Right atrium auricular region (tissue), 2 donors: ENCODE results near the gene DHX29. TPM values are rescaled to one million over a fixed set of nuclear protein-coding genes. Genes with fewer than 3 reads are reported as not detected.

ENCODE experiments used
- DNase-seq: peaks from one replicate; pipeline ENCODE4 v3.0.0-alpha.2; 2019; ENCODE audit warnings: low spot score
- H3K27ac ChIP-seq, 2 donors: fragments of 200-600 bp; sonication (generic); 1 replicate in 1 of 2; 2 replicates in 1 of 2; pipeline ENCODE4 v1.5.1; 2016 to 2019
- H3K27me3 ChIP-seq, 2 donors: fragments of 200-600 bp; sonication (generic); one replicate each; pipeline versions ENCODE4 v1.5.1 to v1.6.0; 2017 to 2019
- H3K36me3 ChIP-seq: fragments of 200-600 bp; sonication (generic); one replicate; pipeline ENCODE4 v1.5.1; 2016
- H3K4me1 ChIP-seq, 2 donors: fragments of 200-600 bp; sonication (generic); one replicate each; pipeline versions ENCODE4 v1.5.1 to v1.6.0; 2017 to 2019
- H3K4me3 ChIP-seq, 2 donors: fragments of 200-600 bp; sonication (generic); 1 replicate in 1 of 2; 2 replicates in 1 of 2; pipeline ENCODE4 v1.5.1; 2017 to 2019; ENCODE audit warnings: mild to moderate bottlenecking in 1 of 2, moderate library complexity in 1 of 2
- H3K9me3 ChIP-seq, 2 donors: fragments of 200-600 bp; sonication (generic); one replicate each; pipeline ENCODE4 v1.5.1; 2019
- total RNA-seq, 2 donors: library from RNA; depleted of rRNA; stranded (reverse); fragments of >200 nt; gene quantifications; one replicate each; pipeline ENCODE4 v1.1.0, GENCODE V29; 2016
- TF ChIP-seq, protein P1 (sequence below), 2 donors: fragments of 200-600 bp; sonication (generic); IDR thresholded peaks; one replicate each; pipeline ENCODE4 v1.5.1; 2019; ENCODE audit warnings: antibody characterized with exemption in 2 of 2

DHX29 gene
- total RNA-seq, 2 donors from 2014 or later, result 17.5 to 20.9 TPM

DNA sequence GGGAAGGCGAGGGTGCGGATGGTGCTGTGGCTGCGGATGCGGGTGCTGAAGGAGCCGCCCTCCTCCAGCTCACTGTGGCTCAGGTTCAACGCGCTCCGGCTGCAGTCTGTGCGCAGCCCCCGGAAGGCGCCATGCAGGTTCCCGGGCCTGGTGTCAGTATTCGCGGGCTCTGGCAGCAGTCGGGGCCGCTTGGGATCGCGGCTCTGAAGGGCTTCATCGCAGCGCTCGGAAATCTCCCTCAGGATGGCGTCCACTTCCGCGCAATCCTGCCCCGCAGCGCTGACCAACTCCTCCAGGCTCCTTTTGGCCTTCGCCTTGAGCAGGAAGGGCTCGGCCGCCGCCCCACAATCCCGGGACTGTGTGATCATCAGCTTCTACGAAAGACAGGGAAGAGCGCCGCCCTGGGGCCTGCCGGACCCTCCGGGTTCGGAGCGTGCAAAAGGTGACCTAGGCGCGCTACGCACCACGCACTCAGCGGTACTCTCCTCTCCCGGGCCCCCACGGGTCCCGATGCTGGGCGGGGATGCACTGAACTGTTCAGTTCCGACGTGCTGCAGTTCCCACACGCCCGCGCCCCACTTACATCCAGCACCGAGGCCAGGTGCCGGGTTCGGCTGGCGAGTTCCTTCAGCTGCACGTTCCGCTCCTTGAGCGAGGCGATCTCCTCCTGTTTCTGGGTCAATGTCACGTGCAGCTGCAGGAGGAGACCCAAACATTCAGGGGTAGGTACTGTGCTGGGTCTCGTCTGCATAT is 86.9 kb downstream of the DHX29 start:
- TF ChIP-seq, protein P1, sequence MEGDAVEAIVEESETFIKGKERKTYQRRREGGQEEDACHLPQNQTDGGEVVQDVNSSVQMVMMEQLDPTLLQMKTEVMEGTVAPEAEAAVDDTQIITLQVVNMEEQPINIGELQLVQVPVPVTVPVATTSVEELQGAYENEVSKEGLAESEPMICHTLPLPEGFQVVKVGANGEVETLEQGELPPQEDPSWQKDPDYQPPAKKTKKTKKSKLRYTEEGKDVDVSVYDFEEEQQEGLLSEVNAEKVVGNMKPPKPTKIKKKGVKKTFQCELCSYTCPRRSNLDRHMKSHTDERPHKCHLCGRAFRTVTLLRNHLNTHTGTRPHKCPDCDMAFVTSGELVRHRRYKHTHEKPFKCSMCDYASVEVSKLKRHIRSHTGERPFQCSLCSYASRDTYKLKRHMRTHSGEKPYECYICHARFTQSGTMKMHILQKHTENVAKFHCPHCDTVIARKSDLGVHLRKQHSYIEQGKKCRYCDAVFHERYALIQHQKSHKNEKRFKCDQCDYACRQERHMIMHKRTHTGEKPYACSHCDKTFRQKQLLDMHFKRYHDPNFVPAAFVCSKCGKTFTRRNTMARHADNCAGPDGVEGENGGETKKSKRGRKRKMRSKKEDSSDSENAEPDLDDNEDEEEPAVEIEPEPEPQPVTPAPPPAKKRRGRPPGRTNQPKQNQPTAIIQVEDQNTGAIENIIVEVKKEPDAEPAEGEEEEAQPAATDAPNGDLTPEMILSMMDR (IDR thresholded peaks at IDR 0.05), result no peak
- no peak for DNase-seq
- H3K9me3 ChIP-seq, result no peaks in the 10 kb centered on the region
- no peak overlapping the region for H3K27ac ChIP-seq
- H3K27me3 ChIP-seq, result peaks cover 43 to 45% of the 10 kb centered on the region in 2 donors
- no peaks in the 10 kb centered on the region for H3K36me3 ChIP-seq
- H3K4me3 ChIP-seq, result peak overlapping the region in 1 of 2 donors; percentile 33
- peaks cover 0 to 23% of the 10 kb centered on the region in 2 donors for H3K4me1 ChIP-seq

DNA sequence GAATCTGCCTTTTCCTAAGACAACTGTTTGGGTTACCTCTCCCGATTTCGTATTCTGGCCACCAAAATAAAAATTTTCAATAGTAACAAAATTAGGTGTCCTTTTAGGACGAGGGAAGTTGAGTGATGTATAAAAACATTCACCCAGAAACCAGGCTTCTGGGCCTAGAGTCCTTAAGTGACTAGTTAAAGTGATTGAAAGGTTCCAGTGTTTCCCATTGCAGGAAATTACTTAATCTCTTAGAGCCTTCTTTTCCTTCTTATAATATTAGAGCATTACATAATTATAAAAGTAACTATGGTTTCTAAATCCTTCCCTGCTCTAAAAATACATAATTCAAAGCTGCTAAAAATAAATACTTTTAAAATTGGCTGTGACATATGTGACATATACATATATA is 87.7 kb downstream of the DHX29 start:
- H3K27me3 ChIP-seq, result peaks cover 43% of the 10 kb centered on the region in 2 donors
- no peak overlapping the region for H3K27ac ChIP-seq
- H3K4me3 ChIP-seq, result no peak overlapping the region
- TF ChIP-seq, protein P1 (IDR thresholded peaks at IDR 0.05), result no peak
- H3K36me3 ChIP-seq, result no peaks in the 10 kb centered on the region
- peaks cover 0 to 23% of the 10 kb centered on the region in 2 donors for H3K4me1 ChIP-seq
- no peak for DNase-seq
- H3K9me3 ChIP-seq, result no peaks in the 10 kb centered on the region

DNA sequence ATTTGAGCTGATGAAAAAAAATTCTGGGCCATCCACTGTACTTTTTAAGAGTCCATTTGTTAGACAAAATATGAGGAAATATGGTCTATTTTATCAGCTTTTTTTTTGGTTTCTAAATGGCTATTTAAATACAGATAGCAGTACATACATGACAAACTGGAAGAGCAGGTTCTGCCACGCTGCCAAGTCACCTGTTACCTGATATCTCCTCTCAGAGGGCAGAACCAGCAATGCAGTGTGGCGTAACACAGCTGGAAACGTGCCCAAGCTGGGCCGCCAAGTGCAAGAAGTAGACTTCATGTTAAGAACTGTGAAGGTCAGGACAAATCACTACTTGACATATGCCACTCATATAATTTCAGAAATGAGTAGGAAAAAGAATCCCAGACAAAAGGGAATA is 88.5 kb downstream of the DHX29 start:
- Histone ChIP-seq H3K27me3 (peaks cover 37 to 39% of the 10 kb centered on the region in 2 donors), H3K36me3 (no peaks in the 10 kb centered on the region), H3K9me3 (no peaks in the 10 kb centered on the region), H3K4me1 (peaks cover 0 to 23% of the 10 kb centered on the region in 2 donors), H3K27ac (no peak overlapping the region), H3K4me3 (no peak overlapping the region)
- TF ChIP-seq, protein P1 (IDR thresholded peaks at IDR 0.05), result no peak
- no peak for DNase-seq

DNA sequence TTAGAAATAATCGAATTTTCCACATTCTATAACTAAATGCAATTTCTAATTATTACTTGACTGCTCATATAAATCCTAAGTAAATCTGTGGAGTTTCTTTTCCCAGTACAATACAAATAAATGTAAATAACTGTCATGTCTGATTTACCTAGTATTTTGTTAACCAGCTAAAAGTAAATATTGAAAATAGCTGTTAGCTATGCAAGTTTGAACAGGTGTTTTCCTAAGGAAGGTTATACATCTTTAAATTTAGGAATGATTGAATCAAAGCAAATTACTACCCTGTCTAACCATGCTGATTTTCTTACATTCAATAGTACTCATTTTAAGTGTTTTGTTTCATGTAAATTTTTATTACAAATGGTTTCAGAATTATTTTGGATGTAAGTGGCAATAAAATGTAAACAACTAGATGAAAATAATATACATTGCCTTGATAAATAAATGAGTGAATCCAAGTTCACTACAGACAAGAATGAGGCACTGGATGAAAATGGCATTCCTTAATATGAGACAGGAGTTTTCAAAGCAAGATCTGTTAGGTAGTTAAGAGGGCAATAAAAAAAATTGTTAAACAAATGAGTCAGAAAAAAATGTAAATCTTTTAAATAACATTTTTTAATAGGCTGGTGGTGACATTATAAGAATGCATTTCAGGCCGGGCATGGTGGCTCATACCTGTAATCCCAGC is 96.2 kb downstream of the DHX29 start:
- Histone ChIP-seq H3K4me1 (no peaks in the 10 kb centered on the region), H3K36me3 (no peaks in the 10 kb centered on the region), H3K4me3 (no peak overlapping the region), H3K27me3 (no peaks in the 10 kb centered on the region), H3K27ac (no peak overlapping the region), H3K9me3 (no peaks in the 10 kb centered on the region)
- TF ChIP-seq, protein P1 (IDR thresholded peaks at IDR 0.05), result no peak
- no peak for DNase-seq

Other genes starting within 250 kb of the DHX29 start
- under 1 TPM in 1 of 2 donors, not detected in 1; 0.55 TPM for gene GZMA, start 205.0 kb downstream of the DHX29 start, total RNA-seq
- 10 to 100 TPM; 15.7 to 17.5 TPM for gene GPX8, start 147.5 kb downstream of the DHX29 start, total RNA-seq
- not detected for gene CDC20B, start 134.5 kb downstream of the DHX29 start, total RNA-seq
- gene MCIDAS, start 80.4 kb downstream of the DHX29 start, total RNA-seq, result not detected
- gene CCNO, start 74.1 kb downstream of the DHX29 start, total RNA-seq, result under 1 TPM in 1 of 2 donors, not detected in 1; 0.28 TPM
- gene MTREX, start 295 bp upstream of the DHX29 start, total RNA-seq, result 10 to 100 TPM; 56.7 to 86.0 TPM
- 100 to 1,000 TPM; 170 to 189 TPM for gene PLPP1, start 227.3 kb upstream of the DHX29 start, total RNA-seq